ENCODE results near the gene BTBD8.

Gene BTBD8

DNA sequence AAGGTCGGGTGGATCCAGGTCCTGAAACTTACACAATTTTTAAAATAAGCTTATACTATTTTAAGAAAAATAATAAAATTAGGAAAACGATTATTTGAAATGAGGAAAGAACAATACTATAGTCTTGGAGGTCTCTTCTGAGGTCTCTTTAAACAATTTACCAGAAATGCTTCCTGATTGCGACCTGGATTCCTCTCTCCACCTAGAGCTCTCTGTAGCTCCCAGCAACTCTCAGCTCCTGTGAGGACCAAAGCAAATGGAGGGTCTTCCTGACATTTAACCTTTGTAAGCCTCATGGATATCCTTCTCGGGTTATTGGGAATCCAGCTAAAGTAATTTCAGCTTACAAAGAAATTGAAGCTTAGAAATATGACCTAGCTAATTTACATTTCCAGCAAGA lies 886 bp downstream of the BTBD8 start:
- TF ChIP-seq, protein P1, sequence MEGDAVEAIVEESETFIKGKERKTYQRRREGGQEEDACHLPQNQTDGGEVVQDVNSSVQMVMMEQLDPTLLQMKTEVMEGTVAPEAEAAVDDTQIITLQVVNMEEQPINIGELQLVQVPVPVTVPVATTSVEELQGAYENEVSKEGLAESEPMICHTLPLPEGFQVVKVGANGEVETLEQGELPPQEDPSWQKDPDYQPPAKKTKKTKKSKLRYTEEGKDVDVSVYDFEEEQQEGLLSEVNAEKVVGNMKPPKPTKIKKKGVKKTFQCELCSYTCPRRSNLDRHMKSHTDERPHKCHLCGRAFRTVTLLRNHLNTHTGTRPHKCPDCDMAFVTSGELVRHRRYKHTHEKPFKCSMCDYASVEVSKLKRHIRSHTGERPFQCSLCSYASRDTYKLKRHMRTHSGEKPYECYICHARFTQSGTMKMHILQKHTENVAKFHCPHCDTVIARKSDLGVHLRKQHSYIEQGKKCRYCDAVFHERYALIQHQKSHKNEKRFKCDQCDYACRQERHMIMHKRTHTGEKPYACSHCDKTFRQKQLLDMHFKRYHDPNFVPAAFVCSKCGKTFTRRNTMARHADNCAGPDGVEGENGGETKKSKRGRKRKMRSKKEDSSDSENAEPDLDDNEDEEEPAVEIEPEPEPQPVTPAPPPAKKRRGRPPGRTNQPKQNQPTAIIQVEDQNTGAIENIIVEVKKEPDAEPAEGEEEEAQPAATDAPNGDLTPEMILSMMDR (IDR thresholded peaks at IDR 0.05; ENCODE audit: low read depth, low read length, poor library complexity, severe bottlenecking): no peak
- TF ChIP-seq EZH2phosphoT487 (IDR thresholded peaks at IDR 0.05; ENCODE audit: borderline replicate concordance, low read length): no peak
- H3K27me3 ChIP-seq (ENCODE audit: control insufficient read depth, low read length): peaks cover 3% of the 10 kb centered on the region
- H3K4me1 ChIP-seq (ENCODE audit: control insufficient read depth, low read length): peaks cover 7% of the 10 kb centered on the region
- peak overlapping the region; percentile 59 for H3K4me2 ChIP-seq (ENCODE audit: low read length)
- no peaks in the 10 kb centered on the region for H3K36me3 ChIP-seq (ENCODE audit: control insufficient read depth, low read length)
- H3K4me3 ChIP-seq (ENCODE audit: low read length): peak overlapping the region; percentile 84
- peaks cover 9% of the 10 kb centered on the region; the same call in 1 of the 2 replicates for H3K9me3 ChIP-seq (ENCODE audit: control insufficient read depth, insufficient read depth, low read length)
- H3K9me2 ChIP-seq (replicated peaks; ENCODE audit: control insufficient read depth, low read length): no peaks in the 10 kb centered on the region
- no peaks in the 10 kb centered on the region for H3K79me2 ChIP-seq (ENCODE audit: control insufficient read depth, low read length)
- H3F3A ChIP-seq (ENCODE audit: control insufficient read depth, insufficient read depth): no peaks in the 10 kb centered on the region
- no peak overlapping the region for H3K27ac ChIP-seq (ENCODE audit: low read depth, low read length)
- no peaks in the 10 kb centered on the region for H4K20me1 ChIP-seq (ENCODE audit: control insufficient read depth, insufficient read depth, low read depth, low read length)

DNA sequence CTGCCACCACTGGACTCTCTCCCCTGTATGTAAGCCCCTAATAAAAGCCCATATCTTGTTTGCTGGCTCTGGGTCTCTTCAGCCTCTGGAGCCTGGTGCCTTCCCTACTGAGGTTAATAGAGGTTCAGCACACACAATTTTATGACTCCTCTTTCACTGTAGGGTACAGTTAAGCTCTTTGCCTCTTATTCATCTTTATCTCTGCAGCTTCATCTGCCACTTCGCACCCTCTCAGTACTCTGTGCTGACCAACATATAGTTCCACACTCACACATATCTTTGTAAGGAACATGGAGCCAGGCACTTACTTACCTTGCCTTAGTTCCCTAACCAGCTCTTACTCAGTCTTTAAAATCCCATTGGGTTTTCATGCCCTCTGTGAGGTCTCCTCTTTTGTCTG lies 4.5 kb downstream of the BTBD8 start:
- Histone ChIP-seq H3K79me2 (ENCODE audit: control insufficient read depth, low read length) (no peaks in the 10 kb centered on the region), H3K4me3 (ENCODE audit: low read length) (no peak overlapping the region), H4K20me1 (ENCODE audit: control insufficient read depth, insufficient read depth, low read depth, low read length) (no peaks in the 10 kb centered on the region)

DNA sequence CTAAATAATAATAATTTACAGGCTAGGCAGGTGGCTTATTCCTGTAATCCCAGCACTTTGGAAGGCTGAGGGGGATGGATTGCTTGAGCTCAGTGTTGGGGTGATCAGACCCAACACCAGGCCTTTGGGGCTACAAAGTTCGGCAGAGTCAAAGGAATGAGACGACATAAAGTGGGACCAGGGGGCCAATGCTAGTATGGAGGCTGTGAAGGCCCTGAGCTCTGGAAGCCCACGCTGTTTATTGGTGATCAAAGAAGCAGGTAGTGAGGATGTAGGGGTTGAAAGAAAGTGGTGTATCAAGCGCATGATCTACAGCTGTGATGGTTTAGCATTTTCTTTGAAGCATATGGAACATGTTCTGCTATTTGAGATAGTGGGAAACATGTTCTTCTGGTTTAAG lies 5.6 kb downstream of the BTBD8 start:
- Histone ChIP-seq H3F3A (ENCODE audit: control insufficient read depth, insufficient read depth) (no peaks in the 10 kb centered on the region), H3K79me2 (ENCODE audit: control insufficient read depth, low read length) (no peaks in the 10 kb centered on the region), H3K9me3 (ENCODE audit: control insufficient read depth, insufficient read depth, low read length) (peaks cover 11% of the 10 kb centered on the region; the same call in 1 of the 2 replicates), H3K4me3 (ENCODE audit: low read length) (no peak overlapping the region), H3K4me2 (ENCODE audit: low read length) (no peak overlapping the region), H3K27ac (ENCODE audit: low read depth, low read length) (no peak overlapping the region), H3K27me3 (ENCODE audit: control insufficient read depth, low read length) (no peaks in the 10 kb centered on the region; the same call in 1 of the 2 replicates), H3K4me1 (ENCODE audit: control insufficient read depth, low read length) (0 out of 2 replicates have a peak, but pooled peaks cover 3% of the 10 kb centered on the region), H4K20me1 (ENCODE audit: control insufficient read depth, insufficient read depth, low read depth, low read length) (no peaks in the 10 kb centered on the region), H3K9me2 (replicated peaks; ENCODE audit: control insufficient read depth, low read length) (no peaks in the 10 kb centered on the region), H3K36me3 (ENCODE audit: control insufficient read depth, low read length) (no peaks in the 10 kb centered on the region)
- TF ChIP-seq, protein P1 (IDR thresholded peaks at IDR 0.05; ENCODE audit: low read depth, low read length, poor library complexity, severe bottlenecking): no peak
- TF ChIP-seq EZH2phosphoT487 (IDR thresholded peaks at IDR 0.05; ENCODE audit: borderline replicate concordance, low read length): no peak

More for the DNA sequence above, 4.5 kb downstream of the BTBD8 start:
- H3K4me1 ChIP-seq (ENCODE audit: control insufficient read depth, low read length): peaks cover 7% of the 10 kb centered on the region
- no peaks in the 10 kb centered on the region for H3F3A ChIP-seq (ENCODE audit: control insufficient read depth, insufficient read depth)
- no peaks in the 10 kb centered on the region for H3K9me2 ChIP-seq (replicated peaks; ENCODE audit: control insufficient read depth, low read length)
- no peaks in the 10 kb centered on the region for H3K36me3 ChIP-seq (ENCODE audit: control insufficient read depth, low read length)
- H3K27ac ChIP-seq (ENCODE audit: low read depth, low read length): no peak overlapping the region
- no peak overlapping the region for H3K4me2 ChIP-seq (ENCODE audit: low read length)
- H3K27me3 ChIP-seq (ENCODE audit: control insufficient read depth, low read length): peaks cover 3% of the 10 kb centered on the region
- H3K9me3 ChIP-seq (ENCODE audit: control insufficient read depth, insufficient read depth, low read length): peaks cover 11% of the 10 kb centered on the region; the same call in 1 of the 2 replicates
- TF ChIP-seq, protein P1 (IDR thresholded peaks at IDR 0.05; ENCODE audit: low read depth, low read length, poor library complexity, severe bottlenecking): no peak
- TF ChIP-seq EZH2phosphoT487 (IDR thresholded peaks at IDR 0.05; ENCODE audit: borderline replicate concordance, low read length): no peak

All from DOHH2 (cell line).